AML-193 (cell line): ENCODE data around the gene NEK9.

ENCODE experiments used
- DNase-seq, 2 experiments: peaks; one replicate each; lab custom pipeline; 2025; lab: John Stamatoyannopoulos, UW

Gene NEK9

GRCh38 chr14:75032939-75033338 lies 93.9 kb downstream of the NEK9 start:
- no peak for DNase-seq

GRCh38 chr14:75030147-75030546 lies 96.7 kb downstream of the NEK9 start:
- no peak for DNase-seq
